Osteocyte (in vitro differentiated cells): ENCODE measurements around the gene CRADD. TPM values are rescaled to one million over a fixed set of nuclear protein-coding genes. Genes with fewer than 3 reads are reported as not detected.

ENCODE experiments used
- DNase-seq: peaks from one replicate; pipeline ENCODE4 v3.0.0; 2021; ENCODE audit warnings: mixed read lengths; ENCODE audit not compliant: unreplicated experiment; ENCODE audit errors: extremely low spot score
- H3K27ac Mint-ChIP-seq: one replicate; pipeline ENCODE4 v1.8.0; 2021; ENCODE audit warnings: mild to moderate bottlenecking, mixed read lengths; ENCODE audit not compliant: unreplicated experiment
- H3K27me3 Mint-ChIP-seq: one replicate; pipeline ENCODE4 v1.8.0; 2021; ENCODE audit warnings: mixed read lengths; ENCODE audit not compliant: unreplicated experiment
- H3K36me3 Mint-ChIP-seq: one replicate; pipeline ENCODE4 v1.8.0; 2021; ENCODE audit warnings: mixed read lengths; ENCODE audit not compliant: unreplicated experiment
- H3K4me1 Mint-ChIP-seq: one replicate; pipeline ENCODE4 v1.8.0; 2021; ENCODE audit warnings: mixed read lengths; ENCODE audit not compliant: unreplicated experiment
- H3K4me3 Mint-ChIP-seq: one replicate; pipeline ENCODE4 v1.8.0; 2021; ENCODE audit warnings: mild to moderate bottlenecking, moderate library complexity, mixed read lengths; ENCODE audit not compliant: unreplicated experiment
- H3K9me3 Mint-ChIP-seq: one replicate; pipeline ENCODE4 v1.8.0; 2021; ENCODE audit warnings: mixed read lengths; ENCODE audit not compliant: unreplicated experiment
- total RNA-seq: library from RNA; stranded (reverse); gene quantifications from 2 replicates; pipeline ENCODE4 v1.2.1, GENCODE V29; 2021
- TF ChIP-seq, protein P1 (sequence below): fragments of 200-600 bp; sonication (generic); IDR thresholded peaks from 2 replicates; pipeline ENCODE4 v1.5.0; 2021; ENCODE audit warnings: antibody characterized with exemption, mild to moderate bottlenecking, moderate library complexity

CRADD gene
- total RNA-seq, 1 donor from 2014 or later, result 13.8 TPM

DNA sequence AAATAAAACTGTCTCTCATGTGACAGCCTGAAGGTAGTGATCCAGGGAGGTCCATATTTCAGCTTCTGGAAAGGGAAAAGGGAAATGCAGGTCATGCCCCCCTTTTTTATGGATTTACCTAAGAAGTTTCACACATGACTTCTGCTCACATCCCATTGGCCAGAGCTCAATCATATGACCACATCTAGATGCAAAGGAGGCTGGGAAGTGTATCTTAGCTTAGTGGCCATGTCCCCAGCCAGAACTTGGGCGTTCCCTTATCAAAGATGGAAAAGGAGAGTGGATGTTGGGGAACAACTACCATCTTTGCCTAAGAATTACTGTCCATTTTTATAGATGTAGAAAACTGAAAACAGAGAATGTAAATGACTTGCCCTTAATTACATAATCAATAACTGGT, 26.5 kb upstream of the CRADD start:
- no peaks in the 10 kb centered on the region for H3K27me3 Mint-ChIP-seq
- no peak overlapping the region for H3K4me3 Mint-ChIP-seq
- no peak for DNase-seq
- no peaks in the 10 kb centered on the region for H3K9me3 Mint-ChIP-seq
- no peaks in the 10 kb centered on the region for H3K4me1 Mint-ChIP-seq
- no peak overlapping the region for H3K27ac Mint-ChIP-seq
- TF ChIP-seq, protein P1, sequence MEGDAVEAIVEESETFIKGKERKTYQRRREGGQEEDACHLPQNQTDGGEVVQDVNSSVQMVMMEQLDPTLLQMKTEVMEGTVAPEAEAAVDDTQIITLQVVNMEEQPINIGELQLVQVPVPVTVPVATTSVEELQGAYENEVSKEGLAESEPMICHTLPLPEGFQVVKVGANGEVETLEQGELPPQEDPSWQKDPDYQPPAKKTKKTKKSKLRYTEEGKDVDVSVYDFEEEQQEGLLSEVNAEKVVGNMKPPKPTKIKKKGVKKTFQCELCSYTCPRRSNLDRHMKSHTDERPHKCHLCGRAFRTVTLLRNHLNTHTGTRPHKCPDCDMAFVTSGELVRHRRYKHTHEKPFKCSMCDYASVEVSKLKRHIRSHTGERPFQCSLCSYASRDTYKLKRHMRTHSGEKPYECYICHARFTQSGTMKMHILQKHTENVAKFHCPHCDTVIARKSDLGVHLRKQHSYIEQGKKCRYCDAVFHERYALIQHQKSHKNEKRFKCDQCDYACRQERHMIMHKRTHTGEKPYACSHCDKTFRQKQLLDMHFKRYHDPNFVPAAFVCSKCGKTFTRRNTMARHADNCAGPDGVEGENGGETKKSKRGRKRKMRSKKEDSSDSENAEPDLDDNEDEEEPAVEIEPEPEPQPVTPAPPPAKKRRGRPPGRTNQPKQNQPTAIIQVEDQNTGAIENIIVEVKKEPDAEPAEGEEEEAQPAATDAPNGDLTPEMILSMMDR, result no peak
- H3K36me3 Mint-ChIP-seq, result no peaks in the 10 kb centered on the region

DNA sequence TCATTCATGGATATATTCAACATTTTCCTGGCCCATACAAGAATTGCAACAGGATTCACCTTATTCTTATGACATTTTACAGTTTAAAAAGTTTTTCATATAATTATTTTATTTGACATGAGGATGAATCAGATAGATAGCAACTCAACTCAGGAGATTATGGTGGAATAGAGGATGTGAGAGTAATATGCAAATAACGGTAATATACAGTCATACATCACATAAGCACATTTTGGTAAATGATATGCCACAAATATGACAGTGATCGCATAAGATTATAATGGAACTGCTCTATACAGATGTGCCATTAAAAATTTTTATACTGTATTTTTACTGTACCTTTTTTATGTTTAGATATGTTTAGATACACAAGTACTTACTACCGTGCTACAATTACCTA, 24.1 kb upstream of the CRADD start:
- Mint-ChIP-seq H3K9me3 (no peaks in the 10 kb centered on the region), H3K27me3 (no peaks in the 10 kb centered on the region), H3K4me3 (no peak overlapping the region), H3K4me1 (no peaks in the 10 kb centered on the region), H3K36me3 (no peaks in the 10 kb centered on the region), H3K27ac (no peak overlapping the region)
- TF ChIP-seq, protein P1, result no peak
- DNase-seq, result no peak

DNA sequence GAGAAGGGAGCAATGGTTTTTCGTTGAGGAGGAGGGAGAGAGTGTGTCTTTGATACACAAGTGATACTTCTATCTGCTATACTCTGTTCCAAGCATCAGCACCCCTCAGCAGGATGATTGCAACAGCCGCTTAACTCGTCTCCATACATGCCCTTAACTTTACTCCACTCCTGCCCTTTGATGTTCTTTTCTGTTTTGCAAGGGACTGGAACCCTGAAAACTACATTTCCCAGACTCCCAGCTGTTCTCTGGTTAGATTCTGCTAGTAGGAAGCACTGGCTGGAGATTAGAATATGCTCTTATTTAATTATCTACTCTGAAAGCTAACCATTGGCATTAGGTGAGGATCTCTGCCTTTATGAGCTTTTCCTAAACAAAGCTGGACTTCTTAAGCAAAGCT, 23.5 kb upstream of the CRADD start:
- TF ChIP-seq, protein P1, result no peak
- Mint-ChIP-seq H3K27me3 (no peaks in the 10 kb centered on the region), H3K36me3 (no peaks in the 10 kb centered on the region), H3K27ac (no peak overlapping the region), H3K4me3 (no peak overlapping the region), H3K9me3 (no peaks in the 10 kb centered on the region), H3K4me1 (no peaks in the 10 kb centered on the region)
- no peak for DNase-seq

DNA sequence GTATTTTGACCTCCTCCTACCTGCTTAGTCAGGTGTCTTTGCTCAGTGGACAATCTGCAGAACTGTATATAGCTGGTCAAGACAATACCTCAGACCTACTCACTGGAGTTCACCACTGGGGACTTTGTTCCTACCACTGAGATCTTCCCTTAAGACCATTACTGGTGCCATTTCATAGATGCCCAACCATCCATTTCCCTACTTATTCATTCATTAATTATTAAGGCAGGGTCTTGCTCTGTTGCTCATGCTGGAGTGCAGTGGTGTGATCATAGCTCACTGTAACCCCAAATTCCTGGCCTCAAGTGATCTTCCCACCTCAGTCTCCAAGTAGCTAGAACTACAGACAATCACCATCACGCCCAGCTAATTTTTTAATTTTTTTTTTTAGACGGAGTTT, 22.8 kb upstream of the CRADD start:
- no peaks in the 10 kb centered on the region for H3K27me3 Mint-ChIP-seq
- no peak overlapping the region for H3K27ac Mint-ChIP-seq
- TF ChIP-seq, protein P1, result no peak
- DNase-seq, result no peak
- no peaks in the 10 kb centered on the region for H3K9me3 Mint-ChIP-seq
- no peaks in the 10 kb centered on the region for H3K36me3 Mint-ChIP-seq
- H3K4me3 Mint-ChIP-seq, result no peak overlapping the region
- no peaks in the 10 kb centered on the region for H3K4me1 Mint-ChIP-seq

DNA sequence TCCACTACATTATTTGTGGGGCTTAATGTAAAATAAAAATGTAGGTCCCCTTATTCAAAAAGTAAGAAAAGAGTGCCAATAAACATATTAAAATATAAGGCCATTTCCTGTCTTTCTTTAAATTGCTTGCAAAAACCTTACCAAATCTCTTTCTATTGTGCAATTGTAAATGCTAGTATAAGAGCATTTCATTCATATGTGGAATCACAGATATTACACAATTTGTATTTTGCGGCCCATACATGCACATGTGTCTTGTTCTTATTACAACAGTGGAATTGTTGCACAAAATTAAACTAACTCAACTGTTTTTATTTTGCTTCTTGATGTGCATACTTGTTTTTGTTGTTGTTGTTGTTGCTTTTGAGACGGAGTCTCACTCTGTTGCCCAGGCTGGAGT, 20.1 kb upstream of the CRADD start:
- Mint-ChIP-seq H3K9me3 (no peaks in the 10 kb centered on the region), H3K27ac (no peak overlapping the region), H3K4me3 (no peak overlapping the region), H3K4me1 (no peaks in the 10 kb centered on the region), H3K27me3 (no peaks in the 10 kb centered on the region), H3K36me3 (no peaks in the 10 kb centered on the region)
- TF ChIP-seq, protein P1, result no peak
- no peak for DNase-seq
